Subcutaneous adipose tissue (tissue), 4 donors: ENCODE measurements around the gene ERN1. TPM values are rescaled to one million over a fixed set of nuclear protein-coding genes. Genes with fewer than 3 reads are reported as not detected.

Experiments used
- CTCF ChIP-seq: fragments of 450-650 bp; IDR thresholded peaks from one replicate; pipeline ENCODE4 v1.5.1; 2016; ENCODE audit warnings: low read depth, mild to moderate bottlenecking, control low read depth, antibody characterized with exemption, moderate library complexity
- total RNA-seq, 4 donors: library from RNA; depleted of rRNA; stranded (reverse); fragments of >200 nt; gene quantifications; one replicate each; pipeline ENCODE4 v1.1.0, GENCODE V29; 2016

The ERN1 gene
- total RNA-seq, 4 donors from 2014 or later: 9.6 to 13.1 (median 11.7) TPM

DNA sequence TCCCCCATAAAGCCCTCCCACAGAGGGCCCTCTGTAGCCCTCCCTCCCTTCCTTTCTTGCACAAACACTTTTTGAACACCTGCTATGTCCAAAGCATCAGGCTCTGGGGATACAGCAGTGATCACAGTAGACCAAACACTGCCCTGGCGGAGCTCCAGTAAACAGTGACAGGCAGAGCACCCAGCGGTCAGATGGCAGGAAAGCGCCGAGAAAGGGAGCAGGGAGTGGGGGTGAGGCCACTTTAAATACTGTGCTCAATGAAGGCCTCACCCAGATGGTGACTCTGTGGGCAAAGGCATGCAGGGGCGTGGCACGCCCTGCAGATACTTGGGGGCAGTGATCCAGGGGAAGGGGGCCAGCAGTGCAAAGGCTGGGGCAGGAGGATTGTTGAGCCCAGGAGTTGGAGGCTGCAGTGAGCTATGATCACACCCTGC, 124.2 kb downstream of the ERN1 start:
- TF ChIP-seq CTCF: no peak

DNA sequence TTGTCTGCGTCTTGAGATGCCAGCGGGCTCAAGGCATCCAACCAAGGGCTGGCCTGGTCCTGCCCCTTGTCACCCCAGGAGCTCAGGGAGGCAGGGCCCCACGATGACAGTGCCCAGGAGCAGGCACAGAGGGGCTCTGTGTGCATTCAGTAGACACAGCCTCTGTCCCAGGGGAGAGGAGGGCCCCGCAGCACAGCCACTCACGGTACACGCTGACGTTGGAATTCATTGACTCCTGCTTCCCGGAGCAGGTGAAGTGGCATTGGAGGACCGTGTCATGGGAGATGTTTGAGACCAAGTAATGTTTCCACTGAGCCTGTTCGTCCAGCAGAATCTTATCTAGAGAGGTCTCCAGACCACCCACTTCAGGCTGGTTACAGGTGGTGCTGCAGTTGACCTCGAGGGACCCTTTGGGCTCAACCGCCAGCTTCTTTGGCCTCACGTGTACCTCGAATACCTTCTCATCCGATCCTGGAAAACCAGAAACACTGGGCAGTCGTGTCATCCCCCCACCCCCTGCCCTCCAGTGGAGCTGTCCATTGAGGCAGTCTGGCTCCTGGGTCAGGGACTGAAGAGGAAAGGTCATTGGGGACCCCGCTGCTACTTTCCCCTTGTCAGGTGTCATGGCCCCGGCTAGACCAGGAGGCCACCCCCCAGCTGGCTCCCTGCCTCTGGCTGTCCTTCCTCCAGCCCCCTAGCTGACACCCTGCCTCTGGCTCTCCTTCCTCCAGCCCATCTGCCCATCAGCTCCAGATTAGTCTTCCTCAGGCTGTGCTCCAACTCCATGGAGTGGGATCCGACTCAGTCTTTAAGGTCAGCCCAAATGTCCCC, 124.8 kb downstream of the ERN1 start:
- no peak for TF ChIP-seq CTCF

- no peak for TF ChIP-seq CTCF
Observed at GRCh38 chr17:64004218-64004770, 125.7 kb downstream of the ERN1 start.

- TF ChIP-seq CTCF: no peak
Observed at GRCh38 chr17:64003526-64004121, 126.3 kb downstream of the ERN1 start.

GRCh38 chr17:64002658-64003525, 127.1 kb downstream of the ERN1 start:
- TF ChIP-seq CTCF: no peak

DNA sequence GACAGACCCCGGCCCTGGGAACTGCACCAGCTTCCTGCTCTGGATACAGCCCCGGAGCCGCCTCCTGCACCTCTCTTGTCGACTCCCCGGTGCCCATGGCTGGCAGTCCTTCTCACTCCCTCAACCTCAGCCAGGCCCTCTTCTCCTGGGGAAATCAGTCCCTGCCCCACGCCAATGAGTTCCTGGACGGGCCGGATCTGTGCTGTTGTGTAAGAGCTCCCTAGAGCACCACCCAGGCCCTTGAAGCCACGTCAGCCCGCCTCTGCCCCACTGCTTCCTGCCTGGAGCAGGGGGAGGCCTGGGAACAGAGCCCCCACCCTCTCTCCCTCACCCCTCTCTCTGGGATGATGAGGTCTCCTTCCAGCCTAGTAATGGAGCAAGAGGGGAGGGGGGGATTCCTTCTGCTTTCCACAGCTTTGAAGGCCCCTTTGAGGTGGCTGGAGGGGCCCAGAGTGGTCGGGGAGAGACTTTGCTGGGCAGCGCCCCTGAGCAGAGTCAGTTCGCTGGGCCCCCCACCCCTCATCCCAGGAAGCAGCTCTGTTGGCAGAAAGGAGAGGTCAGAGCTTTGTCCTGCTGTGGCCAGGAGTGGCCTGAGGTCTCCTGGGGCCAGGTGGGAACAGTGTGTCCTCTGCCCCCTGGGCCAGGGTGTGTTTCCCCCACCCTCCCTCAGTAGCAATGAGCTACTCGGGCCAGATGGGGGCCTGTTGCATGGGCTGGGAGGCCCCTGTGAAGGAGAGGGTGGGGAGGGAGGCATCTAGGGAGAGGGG, 128.0 kb downstream of the ERN1 start:
- TF ChIP-seq CTCF: no peak
